ENCODE data around the gene HSD17B14.

HSD17B14 gene

DNA sequence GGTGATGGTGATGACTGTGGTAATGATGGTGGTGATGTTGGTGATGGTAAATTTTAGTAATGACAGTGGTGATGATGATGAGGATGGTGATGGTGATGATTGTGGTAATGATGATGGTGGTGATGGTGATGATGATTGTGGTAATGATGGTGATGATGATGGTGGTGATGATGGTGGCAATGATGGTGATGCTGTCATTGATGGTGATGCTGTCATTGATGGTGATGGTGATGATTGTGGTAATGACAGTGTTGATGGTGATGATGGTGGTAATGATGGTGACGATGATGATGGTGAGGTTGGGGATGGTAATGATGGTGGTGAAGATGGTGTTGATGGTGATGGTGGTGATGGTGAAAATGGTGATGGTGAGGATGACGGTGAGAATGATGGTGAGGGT is 13.8 kb downstream of the HSD17B14 start:
- no peak for DNase-seq

DNA sequence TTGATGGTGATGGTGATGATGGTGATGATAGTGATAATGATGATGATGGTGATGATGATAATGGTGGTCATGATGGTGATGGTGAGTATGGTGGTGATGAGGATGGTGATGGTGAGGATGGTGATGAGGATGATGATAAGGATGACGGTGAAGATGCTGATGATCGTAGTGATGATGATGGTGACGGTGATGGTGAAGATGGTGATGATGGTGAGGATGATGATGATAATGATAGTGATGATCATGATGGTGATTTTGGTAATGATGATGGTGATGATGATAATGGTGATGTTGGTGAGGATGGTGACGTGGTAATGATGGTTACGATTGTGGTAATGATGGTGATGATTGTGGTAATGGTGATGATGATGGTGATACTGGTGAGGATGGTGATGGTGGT is 14.7 kb downstream of the HSD17B14 start:
- no peak for DNase-seq

DNA sequence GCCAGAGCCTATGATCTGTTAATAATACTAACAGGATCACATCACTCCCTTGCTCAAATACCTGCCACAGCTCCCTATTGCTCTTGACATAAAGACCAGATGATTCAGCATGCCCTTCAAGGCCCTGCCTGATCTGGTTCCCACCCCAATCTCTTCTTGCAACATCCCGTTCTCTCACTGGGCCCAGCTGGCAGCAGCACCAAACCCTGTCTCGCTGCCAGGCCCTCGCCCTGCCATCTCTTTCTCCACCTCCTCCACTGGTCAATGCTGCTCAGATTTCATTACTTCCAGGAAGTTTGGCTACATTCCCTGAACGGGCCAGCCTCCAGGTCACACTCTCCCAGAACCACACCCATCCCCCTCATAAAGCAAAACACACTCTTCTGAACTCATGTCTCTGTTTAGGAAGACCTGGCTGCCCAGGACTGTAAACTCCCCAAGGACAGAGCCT is 16.9 kb downstream of the HSD17B14 start:
- no peak for DNase-seq

DNA sequence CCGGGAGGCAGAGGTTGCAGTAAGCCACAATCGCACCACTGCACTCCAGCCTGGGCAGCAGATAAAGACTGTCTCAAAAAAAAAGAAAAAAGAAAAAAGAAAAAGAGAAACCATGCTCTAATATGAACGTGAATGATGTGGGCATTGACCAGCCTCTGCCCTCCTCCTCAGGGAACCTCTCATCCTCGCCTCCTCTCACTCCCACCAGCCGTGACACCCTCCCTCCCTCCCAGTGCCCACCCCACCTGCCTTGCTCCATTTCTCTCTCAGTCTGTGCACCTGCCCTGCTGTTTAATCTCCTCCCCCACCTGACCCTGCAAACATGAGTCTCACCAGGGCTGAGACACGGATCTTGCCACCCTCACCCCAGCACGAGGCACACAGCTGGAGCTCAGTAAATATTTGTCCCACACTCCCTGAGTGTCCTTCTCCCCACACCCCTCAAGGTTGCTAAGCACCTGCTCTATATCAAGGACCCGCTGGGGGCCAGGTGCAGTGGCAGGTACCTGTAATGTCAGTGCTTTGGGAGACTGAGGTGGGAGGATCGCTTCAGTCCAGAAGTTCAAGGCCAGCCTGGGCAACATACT is 18.0 kb downstream of the HSD17B14 start:
- no peak for DNase-seq

DNA sequence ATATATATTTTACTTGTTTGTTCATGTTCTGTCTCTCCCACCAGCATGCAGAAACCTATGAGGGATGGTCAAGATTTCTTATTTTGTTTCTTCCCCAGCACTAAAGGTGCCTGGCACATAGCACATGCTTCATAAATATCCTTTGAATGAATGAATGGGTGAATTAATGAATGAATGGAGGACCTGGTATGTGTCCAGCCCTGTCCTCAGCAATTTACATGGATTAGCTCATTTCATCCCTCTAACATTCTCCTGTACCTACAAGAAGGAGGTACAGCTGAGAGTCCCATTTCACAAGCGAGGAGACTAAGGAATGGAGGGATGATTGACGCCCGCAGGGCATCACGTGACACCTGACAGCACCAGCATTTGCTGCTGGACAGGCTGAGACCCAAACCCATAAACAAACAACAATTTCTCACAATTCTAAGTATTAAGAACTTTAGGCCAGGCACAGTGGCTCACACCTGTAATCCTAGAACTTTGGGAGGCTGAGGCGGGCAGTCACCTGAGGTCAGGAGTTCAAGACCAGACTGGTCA is 18.6 kb downstream of the HSD17B14 start:
- no peak for DNase-seq

DNA sequence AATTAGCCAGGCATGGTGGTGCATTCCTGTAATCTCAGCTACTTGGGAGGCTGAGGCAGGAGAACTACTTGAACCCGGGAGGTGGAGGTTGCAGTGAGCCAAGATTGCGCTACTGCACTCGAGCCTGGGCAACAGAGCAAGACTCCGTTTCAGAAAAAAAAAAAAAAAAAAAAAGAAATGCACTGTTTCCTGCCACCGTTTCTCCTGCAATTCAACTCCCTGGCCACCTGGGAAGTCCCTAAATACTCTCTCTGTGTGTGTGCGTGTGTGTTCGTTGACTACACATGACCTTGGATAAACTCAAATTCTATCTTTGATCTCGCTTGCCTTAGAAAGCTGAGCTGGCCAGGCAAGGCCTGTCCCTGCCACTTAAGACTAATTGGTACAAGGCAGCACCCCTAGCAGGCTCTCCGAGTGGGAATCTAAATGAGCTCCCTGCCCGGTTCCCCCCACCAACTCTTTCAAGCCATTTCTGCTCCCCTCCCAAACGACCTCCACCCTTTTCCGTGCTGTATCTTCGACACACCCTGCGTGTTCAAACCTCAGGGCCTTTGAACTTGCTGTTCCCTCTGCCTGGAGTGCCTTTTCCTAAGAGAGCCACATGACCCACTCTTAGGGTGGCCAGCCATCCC is 20.3 kb downstream of the HSD17B14 start:
- DNase-seq, result no peak

DNA sequence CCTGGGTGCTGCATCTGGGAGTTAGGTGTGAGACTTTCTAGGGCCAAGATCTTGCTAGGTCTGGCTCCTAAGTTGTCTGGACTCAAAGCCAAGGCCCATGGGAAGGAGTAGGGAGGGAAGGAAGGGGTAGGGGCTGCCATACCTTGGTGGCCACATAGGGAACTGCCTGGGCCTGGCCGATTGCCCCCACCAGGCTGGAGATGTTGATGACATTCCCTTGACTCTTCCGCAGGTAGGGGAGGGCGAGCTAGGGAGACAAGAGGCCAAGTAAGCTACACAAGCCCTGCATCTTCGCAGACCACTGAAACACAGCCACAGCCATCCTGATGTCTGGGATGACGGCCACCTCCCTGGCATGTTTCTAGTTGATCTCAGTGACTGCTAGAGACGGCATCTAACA is 21.4 kb downstream of the HSD17B14 start:
- no peak for DNase-seq

DNA sequence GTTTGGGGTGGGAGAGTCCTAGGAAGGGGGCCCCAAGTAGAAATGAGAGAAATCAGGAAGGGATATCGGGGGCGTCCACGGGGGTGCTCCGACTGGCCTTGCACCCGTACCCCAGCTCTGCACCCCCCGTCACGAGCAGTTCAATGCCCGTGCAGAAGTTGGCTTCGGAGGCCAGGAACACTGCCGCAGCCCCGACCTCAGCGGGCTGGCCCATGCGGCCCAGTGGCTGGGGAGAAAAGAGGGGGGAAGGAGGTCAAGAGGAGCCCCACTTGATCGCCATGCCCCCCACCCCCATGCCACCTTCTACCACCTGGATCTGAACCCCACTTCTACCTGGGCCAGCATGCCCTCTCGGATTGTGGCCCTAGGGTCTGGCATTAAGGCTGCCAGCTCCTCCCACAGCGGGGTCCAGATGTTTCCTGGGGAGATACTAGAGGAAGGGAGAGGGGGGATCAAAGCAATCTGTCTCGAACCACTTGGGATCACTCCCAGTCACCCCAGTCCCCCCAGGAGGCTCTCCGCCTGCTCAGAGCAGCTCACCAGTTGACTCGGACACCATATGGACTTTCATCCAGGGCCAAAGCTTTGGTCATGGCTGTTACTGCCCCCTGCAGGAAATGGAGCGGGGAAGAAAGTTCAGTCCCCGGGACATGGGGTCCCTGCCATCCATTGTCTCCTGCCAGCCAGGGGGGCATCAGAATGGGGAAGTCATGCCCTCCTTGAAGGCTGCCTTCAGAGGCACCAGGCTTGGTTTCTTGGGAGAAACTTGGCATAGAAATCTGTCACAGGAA is 23.0 kb downstream of the HSD17B14 start:
- no peak for DNase-seq

DNA sequence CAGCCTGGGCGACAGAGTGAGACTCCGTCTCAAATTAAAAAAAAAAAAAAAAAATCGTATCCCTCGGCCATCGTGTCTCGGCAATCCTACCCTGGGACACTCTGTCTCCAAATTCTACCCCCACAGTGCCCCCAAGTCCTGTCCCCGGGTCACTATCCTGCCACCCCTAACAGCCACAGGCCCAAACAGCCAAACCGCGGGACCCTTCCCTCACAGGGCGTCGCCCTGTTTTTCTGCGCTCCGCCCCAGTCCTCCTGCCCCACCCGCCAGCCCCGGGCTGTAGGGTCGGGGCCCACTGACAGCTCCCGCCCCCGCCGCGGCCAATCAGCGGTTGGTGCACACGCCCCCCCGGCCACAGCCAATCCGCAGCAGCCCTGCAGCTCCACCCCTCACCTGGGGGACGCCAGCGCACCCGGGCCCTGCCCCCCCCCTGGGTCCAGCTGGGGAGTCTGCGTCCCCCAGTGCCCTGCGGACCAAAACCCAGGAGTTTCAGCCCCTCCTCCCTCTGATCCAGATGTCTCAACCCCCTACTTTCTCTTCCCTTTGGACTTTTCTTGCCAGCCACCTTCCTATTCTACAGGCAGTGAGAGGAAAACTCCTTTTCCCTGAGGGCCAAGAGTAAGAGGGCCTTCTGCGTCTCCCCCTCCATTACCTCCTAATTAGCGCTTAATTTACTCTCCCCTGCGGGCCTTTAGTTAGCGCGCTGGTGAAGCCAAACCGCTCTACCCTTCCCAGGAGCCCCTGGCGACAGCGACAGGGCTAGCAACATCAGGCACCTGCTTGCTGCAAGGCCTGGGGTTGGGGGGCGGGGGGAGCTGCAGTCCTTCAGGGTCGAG is 24.0 kb downstream of the HSD17B14 start:
- DNase-seq, result peak; percentile 3 to 11

DNA sequence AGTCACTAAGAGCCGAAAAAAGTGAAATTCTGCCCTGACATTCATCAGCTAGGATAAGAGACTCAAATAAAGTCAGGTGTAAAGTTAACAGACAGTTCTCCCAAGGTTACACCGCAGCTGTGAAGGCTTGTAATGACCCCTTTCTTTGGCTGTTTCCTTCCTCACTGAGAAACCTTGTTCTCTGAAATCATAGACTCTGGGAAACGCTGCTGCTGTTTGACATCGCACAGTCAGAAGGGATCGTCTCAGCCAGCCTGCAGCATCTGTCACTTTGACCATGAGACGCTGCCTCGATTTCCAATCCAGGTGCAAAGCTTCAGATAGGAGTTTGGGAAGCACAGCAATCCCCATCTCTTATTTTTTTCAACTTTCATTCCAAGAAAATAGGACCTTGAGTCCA is 26.1 kb downstream of the HSD17B14 start:
- DNase-seq, result peak in 1 of 2 experiments; percentile 20

DNA sequence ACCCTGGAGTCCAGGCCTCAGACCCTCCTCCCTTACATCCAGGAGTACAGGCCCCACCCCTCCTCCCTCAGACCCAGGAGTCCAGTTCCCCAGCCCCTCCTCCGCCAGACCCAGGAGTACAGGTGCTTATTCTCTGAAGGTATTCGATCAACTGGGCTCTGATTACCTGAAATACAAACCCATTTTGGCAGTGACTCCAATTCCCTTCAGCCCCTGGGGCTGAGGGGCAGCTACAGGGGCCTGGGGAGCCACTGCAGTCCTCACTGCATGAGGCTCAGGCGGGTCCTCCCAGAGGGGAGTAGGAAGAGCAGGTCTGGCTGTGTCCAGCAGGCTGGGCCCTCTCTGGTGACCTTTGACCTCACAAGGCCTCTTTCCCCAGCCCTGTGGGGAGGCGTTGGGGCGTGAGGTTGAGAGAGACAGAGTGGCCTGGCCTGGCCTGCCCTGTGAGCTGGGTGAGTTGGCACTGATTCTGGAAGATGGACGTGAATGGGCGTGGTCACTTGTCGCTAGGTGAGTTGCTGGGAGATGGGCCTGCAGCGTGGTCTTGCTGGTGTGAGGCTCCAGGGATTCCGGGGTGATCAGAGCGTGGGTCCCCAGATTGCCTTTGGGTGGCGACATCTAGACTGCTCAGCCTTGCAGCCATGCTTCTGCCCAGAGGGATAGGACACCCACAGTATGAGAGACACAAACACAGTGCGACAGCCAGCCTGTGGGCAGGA is 28.5 kb downstream of the HSD17B14 start:
- DNase-seq, result no peak

DNA sequence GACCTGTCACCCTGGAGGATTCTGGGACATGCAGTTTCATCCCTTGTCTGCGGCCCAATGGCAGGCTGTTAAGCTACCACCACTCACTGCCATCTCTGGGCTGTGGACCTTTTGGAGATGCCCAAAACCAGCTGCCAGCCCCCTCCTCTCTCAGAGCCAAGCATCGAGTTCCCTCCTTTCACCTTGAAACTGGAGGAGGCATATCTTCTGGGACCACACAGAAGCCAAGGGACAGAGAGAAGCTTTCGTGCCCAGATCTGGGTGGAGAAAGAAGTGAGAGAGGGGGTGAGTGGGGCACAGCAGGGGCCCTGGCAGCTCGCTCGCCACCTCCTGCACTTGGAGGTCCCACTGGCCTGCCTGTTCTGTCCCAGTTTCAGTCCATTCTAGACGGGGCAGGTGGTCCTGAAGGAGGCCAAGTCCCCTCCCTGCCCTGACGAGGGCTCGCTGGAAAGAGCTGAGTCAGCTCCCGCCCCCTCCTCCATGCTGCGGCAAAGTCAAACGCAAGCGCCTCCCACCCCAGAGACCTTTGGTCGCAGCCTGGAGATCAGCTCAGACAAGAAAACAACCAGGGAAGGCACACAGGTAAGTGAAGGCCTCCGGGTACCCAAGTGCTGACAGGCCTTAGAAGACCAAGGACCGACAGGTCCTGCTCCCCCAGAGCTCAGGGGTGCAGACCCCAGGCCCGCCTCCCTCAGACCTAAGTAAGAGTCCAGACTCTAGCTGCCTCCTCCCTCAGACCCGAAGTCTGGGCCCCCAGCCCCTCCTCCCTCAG is 29.3 kb downstream of the HSD17B14 start:
- DNase-seq, result peak; percentile 47 to 65

DNA sequence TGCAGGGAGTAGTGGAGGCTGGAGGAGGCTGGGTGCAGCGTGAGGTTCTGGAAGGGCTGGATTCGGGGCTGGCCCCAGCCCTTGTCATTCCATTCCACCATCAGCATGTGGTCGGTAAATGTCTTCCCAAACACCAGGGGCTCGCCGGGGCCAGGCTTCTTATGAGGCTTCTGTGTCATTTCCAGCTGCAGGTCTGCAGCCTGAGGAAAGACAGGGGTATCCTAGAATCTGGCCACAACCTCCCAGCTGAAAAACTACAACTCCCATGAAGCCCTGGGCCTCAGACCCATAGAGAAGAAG is 29.8 kb downstream of the HSD17B14 start:
- no peak for DNase-seq

DNA sequence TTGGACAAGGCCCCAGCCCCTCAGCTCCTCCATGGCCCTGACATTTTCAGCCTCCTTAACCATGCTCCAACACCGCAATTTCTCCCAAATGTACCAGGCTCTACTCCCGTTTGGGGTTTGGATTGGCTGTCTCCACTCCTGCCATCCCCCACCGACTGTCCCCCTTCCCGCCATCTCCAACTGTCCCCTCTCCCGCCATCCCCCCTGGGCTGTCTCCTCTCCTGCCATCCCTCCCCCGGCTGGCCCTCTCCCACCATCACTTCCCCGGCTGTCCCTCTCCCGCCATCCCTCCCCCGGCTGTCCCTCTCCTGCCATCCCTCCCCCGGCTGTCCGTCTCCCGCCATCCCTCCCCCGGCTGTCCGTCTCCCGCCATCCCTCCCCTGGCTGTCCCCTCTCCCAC is 30.8 kb downstream of the HSD17B14 start:
- no peak for DNase-seq

DNA sequence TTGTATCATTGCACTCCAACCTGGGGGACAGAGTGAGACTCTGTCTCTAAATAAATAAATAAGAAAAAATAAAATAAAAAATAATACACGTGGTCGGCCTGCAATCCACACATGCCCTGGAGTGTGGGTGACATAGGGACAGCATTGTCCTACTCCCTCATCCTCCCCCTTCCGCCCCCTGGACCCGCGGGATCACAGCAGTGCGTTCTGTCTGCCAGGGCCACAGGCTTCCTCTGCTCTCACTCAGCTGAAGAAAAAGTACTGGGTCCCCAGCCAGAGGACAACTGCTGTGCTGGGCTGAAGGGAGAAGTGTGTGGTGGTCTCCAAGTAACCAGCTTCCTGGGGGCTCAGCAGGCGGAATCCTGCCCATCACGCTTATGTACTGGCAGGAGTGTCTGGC is 31.8 kb downstream of the HSD17B14 start:
- DNase-seq, result no peak

DNA sequence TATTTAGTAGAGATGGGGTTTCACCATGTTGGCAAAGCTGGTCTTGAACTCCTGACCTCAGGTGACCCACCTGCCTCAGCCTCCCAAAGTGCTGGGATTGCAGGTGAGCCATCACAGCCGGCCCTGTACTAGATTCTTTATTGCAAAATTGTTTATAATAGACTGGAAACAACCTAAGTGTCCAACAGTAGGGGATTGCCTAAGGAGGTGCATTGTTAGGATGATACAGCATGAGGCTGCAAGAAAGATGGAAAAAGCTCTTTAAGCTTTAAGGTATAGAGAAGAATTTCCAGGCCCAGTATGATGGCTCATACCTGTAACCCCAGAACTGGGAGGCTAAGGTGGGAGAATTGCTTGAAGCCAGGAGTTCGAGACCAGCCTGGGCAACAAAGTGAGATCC is 33.7 kb downstream of the HSD17B14 start:
- DNase-seq, result no peak

DNA sequence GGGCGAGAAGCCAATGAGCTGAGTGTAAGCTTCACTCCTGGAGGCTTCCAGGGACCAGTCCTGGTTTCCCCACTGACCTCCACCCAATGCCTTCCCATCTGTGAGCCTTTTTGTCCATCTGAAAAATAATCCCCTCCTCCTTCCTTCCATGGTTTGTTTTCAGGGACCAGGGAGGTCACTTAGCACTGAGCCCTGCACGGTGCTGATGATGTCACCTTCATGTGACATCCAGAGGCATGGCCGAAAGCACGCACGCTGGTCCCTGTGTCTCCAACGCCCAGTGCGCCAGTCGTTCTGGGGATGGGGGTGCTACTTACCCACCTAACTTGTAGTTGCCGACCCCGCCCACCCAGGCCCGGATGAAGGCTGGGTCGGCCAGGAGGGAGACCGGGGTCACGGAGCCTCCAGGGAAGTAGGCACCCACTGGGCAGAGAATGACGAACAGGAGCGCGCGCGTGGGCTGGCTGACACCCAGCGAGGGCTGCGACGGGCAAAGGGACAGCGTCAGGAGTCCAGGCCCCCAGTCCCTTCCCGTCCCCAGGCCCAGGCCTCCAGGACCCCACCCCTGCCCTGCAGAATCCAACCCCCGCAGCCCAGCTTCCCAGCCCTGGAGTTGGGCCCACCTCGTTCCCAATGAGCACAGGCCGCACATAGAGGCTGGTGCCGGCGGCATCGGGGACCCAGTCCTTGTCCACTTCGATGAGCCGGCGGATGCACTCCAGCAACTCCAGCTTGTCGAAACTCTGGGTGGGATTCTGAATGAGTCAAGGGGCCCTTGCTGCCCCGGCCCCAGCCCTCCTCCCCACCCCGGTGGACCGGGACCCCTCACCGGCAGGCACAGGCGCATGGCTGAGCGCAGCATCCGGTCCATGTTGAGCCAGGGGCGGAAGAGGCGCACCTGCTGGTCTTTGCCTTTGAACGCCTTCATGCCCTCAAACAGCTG is 36.7 kb downstream of the HSD17B14 start:
- no peak for DNase-seq

DNA sequence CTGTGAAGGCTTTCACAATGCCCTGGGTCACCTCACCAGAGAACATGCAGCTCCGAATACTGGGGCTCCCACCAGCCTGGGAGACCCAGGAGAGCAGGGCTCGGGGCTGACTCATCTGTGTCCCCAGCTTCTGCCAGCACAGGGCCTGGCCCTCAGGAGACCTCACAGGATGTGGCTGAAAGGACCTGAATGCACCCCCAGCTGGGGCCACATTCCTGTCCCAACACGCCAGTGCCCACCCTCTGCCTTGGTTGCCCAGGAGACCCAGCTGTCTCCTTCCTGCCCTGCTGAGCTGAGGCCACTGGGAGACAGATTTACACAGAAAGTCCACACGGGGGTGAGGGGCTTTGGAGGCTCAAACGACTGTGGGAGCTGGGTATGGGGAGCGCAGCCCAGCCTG is 37.4 kb downstream of the HSD17B14 start:
- no peak for DNase-seq

DNA sequence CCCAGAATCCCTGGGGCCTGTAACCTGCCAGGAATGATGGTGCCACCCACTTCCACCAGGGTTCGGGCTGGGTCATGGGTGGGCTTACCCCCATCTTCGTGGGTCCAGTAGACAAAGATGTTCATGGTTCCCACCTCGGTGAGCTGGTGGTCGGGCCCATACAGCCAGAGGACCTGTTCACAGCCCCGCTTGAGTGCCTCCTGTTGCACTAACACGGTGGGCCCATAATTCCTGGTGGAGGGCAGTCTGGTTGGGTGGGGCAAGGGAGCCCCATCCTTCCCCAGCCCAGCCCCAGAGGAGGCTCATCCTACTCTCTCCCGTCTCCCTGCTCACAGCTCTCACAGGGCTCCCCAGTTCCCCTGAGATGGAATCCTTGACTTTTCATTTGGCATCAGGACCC is 39.2 kb downstream of the HSD17B14 start:
- DNase-seq, result no peak

DNA sequence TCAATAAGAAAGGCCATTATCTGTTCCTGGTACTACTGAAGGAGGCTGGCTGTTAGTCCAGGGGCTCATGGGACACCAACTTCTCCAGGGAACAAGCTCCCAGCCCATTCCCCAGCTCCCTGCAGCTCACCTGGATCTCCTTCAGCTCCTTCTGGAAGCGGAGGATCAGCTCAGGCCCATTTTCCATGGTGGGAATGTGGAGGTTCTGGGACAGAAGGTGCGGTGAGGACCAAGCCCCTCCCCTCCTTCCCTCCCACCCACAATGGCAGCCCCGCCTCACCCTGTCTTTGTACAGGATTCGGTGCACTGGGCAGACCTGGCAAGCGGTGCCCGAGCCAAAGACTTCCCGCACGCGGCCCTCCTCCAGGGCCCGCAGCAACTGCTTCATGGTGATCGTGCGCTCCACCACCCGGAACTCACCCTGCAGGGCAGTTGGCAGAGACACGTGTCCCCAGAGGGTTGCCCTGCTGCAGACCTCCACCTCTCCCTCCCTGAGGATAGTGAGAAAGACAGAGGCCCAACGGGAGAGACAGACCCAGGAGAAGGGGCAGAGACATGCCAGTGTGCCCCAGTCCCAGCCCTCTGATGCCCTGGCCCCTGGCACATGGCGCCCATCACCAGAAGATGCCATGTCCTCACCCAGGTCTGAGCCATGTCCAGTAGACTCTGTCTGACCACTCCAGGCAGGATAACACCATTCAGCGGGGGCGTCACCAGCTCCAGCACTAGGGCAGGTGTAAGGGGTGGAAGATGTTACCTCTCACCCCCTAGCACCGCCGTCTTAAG is 39.8 kb downstream of the HSD17B14 start:
- DNase-seq, result no peak
